HCT116 (cell line): ENCODE measurements around the gene BCL2L15. TPM values are rescaled to one million over a fixed set of nuclear protein-coding genes. Genes with fewer than 3 reads are reported as not detected.
A peak's percentile ranks its signal among the peaks of the same experiment; 100 is the strongest.

Experiments
- ATAC-seq: fragments of 200-7000 bp; cut with Tn5 transposase; 2 replicates; pipeline ENCODE4 v1.9.1; 2020; ENCODE audit warnings: mild to moderate bottlenecking, moderate library complexity
- BruUV-seq: library from RNA; stranded (reverse); fragments of 400-500 nt; replicated peaks from 2 replicates; lab custom pipeline; 2021; lab: Mats Ljungman, UMichigan
- CTCF ChIA-PET: fragments of 300-600 bp; sonication (Branson Sonifier 250); formaldehyde crosslinking; loops from one replicate; lab custom pipeline; 2021; ENCODE audit warnings: antibody characterized with exemption; lab: Charles Lee
- POLR2A ChIA-PET: fragments of 300-600, 350-600 bp; sonication (Branson Sonifier 250); formaldehyde crosslinking; loops from one replicate; lab custom pipeline; 2021; ENCODE audit warnings: antibody characterized with exemption; lab: Charles Lee
- RAD21 ChIA-PET, 2 experiments: fragments of 300-600 bp; sonication (Branson Sonifier 250); formaldehyde crosslinking; loops; one replicate each; lab custom pipeline; 2023; ENCODE audit warnings: low total read pairs in 2 of 2; ENCODE audit not compliant: uncharacterized antibody in 2 of 2, unreplicated experiment in 2 of 2, low non-redundant PET in 1 of 2; lab: Charles Lee
- DNase-seq: peaks from one replicate; pipeline ENCODE4 v3.0.0-alpha.2; 2010; ENCODE audit warnings: low read depth, low spot score
- H2AFZ ChIP-seq: fragments of 200-600 bp; shearing (Covaris generic), sonication (generic); 2 replicates; pipeline ENCODE4 v1.6.1; 2017; ENCODE audit warnings: low read depth, mixed run types, mixed read lengths, antibody characterized with exemption, low read length; ENCODE audit not compliant: poor library complexity, severe bottlenecking
- H3K27ac ChIP-seq: 2 replicates; pipeline ENCODE4 v1.5.1; 2012; ENCODE audit warnings: low read depth, low read length
- H3K27me3 ChIP-seq: fragments of 200-600 bp; sonication (generic); 2 replicates; pipeline ENCODE4 v1.6.1; 2016; ENCODE audit warnings: mixed run types, low read length, mixed read lengths; ENCODE audit not compliant: insufficient read depth
- H3K36me3 ChIP-seq, 2 experiments: fragments of 200-500 bp in 1 of 2; fragments of 200-600 bp in 1 of 2; sonication (Bioruptor generic) in 1 of 2; sonication (generic) in 1 of 2; 2 replicates each; pipeline versions ENCODE4 v1.5.1 to v1.6.1; 2014 to 2016; ENCODE audit warnings: low read length in 2 of 2, inconsistent platforms in 1 of 2, mixed read lengths in 1 of 2, mixed run types in 1 of 2; ENCODE audit not compliant: insufficient read depth in 2 of 2, control insufficient read depth in 1 of 2
- H3K4me1 ChIP-seq, 2 experiments: fragments of 200-600 bp in 1 of 2; sonication (generic) in 1 of 2; 2 replicates each; pipeline versions ENCODE4 v1.5.1 to v1.6.1; 2012 to 2017; ENCODE audit warnings: low read length in 2 of 2, inconsistent platforms in 1 of 2, mild to moderate bottlenecking in 1 of 2, mixed read lengths in 1 of 2, mixed run types in 1 of 2, moderate library complexity in 1 of 2; ENCODE audit not compliant: insufficient read depth in 2 of 2, control insufficient read depth in 1 of 2
- H3K4me2 ChIP-seq: fragments of 200-600 bp; sonication (generic); 2 replicates; pipeline ENCODE4 v1.6.1; 2017; ENCODE audit warnings: mixed run types, low read length, mixed read lengths
- H3K4me3 ChIP-seq, 2 experiments: fragments of 200-600 bp in 1 of 2; sonication (generic) in 1 of 2; replicated peaks in 1 of 2; 2 replicates each; pipeline ENCODE4 v1.5.1; 2011 to 2016; ENCODE audit warnings: low read length in 2 of 2, control low read depth in 1 of 2, low read depth in 1 of 2, mild to moderate bottlenecking in 1 of 2, mixed read lengths in 1 of 2, mixed run types in 1 of 2
- H3K79me2 ChIP-seq: fragments of 200-600 bp; sonication (generic); 2 replicates; pipeline ENCODE4 v1.6.1; 2017; ENCODE audit warnings: mild to moderate bottlenecking, mixed run types, low read length, moderate library complexity, mixed read lengths; ENCODE audit not compliant: insufficient read depth
- H3K9ac ChIP-seq: fragments of 200-600 bp; sonication (generic); 2 replicates; pipeline ENCODE4 v1.6.1; 2016; ENCODE audit warnings: low read length, mixed read lengths
- H3K9me2 ChIP-seq: fragments of 200-600 bp; sonication (generic), shearing (Covaris generic); 2 replicates; pipeline ENCODE4 v1.6.1; 2017; ENCODE audit warnings: mixed run types, mild to moderate bottlenecking, moderate library complexity; ENCODE audit not compliant: insufficient read depth
- H3K9me3 ChIP-seq, 2 experiments: fragments of 200-500 bp in 1 of 2; fragments of 200-600 bp in 1 of 2; sonication (Bioruptor generic) in 1 of 2; sonication (generic) in 1 of 2; 2 replicates each; pipeline ENCODE4 v1.6.1; 2014 to 2017; ENCODE audit warnings: low read length in 2 of 2, mixed read lengths in 2 of 2, inconsistent platforms in 1 of 2, low read depth in 1 of 2, mild to moderate bottlenecking in 1 of 2, mixed run types in 1 of 2, moderate library complexity in 1 of 2; ENCODE audit not compliant: control insufficient read depth in 1 of 2, insufficient read depth in 1 of 2
- H4K20me1 ChIP-seq: fragments of 200-600 bp; sonication (generic), shearing (Covaris generic); 2 replicates; pipeline ENCODE4 v1.6.1; 2017; ENCODE audit warnings: mixed run types, mild to moderate bottlenecking, moderate library complexity; ENCODE audit not compliant: insufficient read depth
- CBX3 ChIP-seq: IDR thresholded peaks from 2 replicates; pipeline ENCODE4 v1.6.1; 2012; ENCODE audit warnings: low read depth
- CEBPB ChIP-seq: IDR thresholded peaks from 2 replicates; pipeline ENCODE4 v1.6.1; 2012; ENCODE audit warnings: low read depth
- EGR1 ChIP-seq: IDR thresholded peaks from 2 replicates; pipeline ENCODE4 v1.6.1; 2012; ENCODE audit warnings: low read depth
- ELF1 ChIP-seq: IDR thresholded peaks from 2 replicates; pipeline ENCODE4 v1.6.1; 2012; ENCODE audit warnings: low read depth, borderline replicate concordance
- EZH2phosphoT487 ChIP-seq: fragments of 200-600 bp; IDR thresholded peaks from 2 replicates; pipeline ENCODE4 v1.6.1; 2018; ENCODE audit warnings: antibody characterized with exemption, borderline replicate concordance
- FOSL1 ChIP-seq: IDR thresholded peaks from 2 replicates; pipeline ENCODE4 v1.6.1; 2012; ENCODE audit warnings: low read depth
- JUND ChIP-seq: IDR thresholded peaks from 2 replicates; pipeline ENCODE4 v1.6.1; 2012
- POLR2A ChIP-seq: IDR thresholded peaks from 2 replicates; pipeline ENCODE4 v1.7.0; 2011; ENCODE audit warnings: borderline replicate concordance; ENCODE audit not compliant: insufficient read depth, insufficient read length; ENCODE audit errors: extremely low read depth
- RAD21 ChIP-seq: IDR thresholded peaks from 2 replicates; pipeline ENCODE4 v1.6.1; 2012; ENCODE audit warnings: low read depth, mild to moderate bottlenecking
- SIN3A ChIP-seq: IDR thresholded peaks from 2 replicates; pipeline ENCODE4 v1.6.1; 2012; ENCODE audit warnings: low read depth
- SP1 ChIP-seq: IDR thresholded peaks from 2 replicates; pipeline ENCODE4 v1.6.1; 2012; ENCODE audit warnings: low read depth
- YY1 ChIP-seq: IDR thresholded peaks from 2 replicates; pipeline ENCODE4 v1.6.1; 2011; ENCODE audit warnings: low read length, low read depth, moderate library complexity, mild to moderate bottlenecking; ENCODE audit not compliant: insufficient replicate concordance; ENCODE audit errors: extremely low read depth
- ZFX ChIP-seq: fragments of 450-650 bp; IDR thresholded peaks from 2 replicates; pipeline ENCODE4 v1.6.1; 2017
- ZNF274 ChIP-seq: fragments of 200-500 bp; sonication (Bioruptor generic); IDR thresholded peaks from 2 replicates; pipeline ENCODE4 v1.6.1; 2014; ENCODE audit warnings: mild to moderate bottlenecking, low read depth, low read length, inconsistent platforms
- intact Hi-C: fragments of 100-400 bp; cut with micrococcal nuclease; formaldehyde crosslinking; loops from 2 replicates; pipeline ENCODE4 v1.10.0; 2022
- total RNA-seq: library from RNA; stranded (reverse); gene quantifications from one replicate; pipeline ENCODE4 v1.2.1, GENCODE V29; 2021; ENCODE audit not compliant: unreplicated experiment
- TF ChIP-seq, protein P1 (sequence below): IDR thresholded peaks from 2 replicates; pipeline ENCODE4 v1.6.1; 2012; ENCODE audit warnings: low read depth
- TF ChIP-seq, protein P2 (sequence below): IDR thresholded peaks from 2 replicates; pipeline ENCODE4 v1.6.1; 2012
- TF ChIP-seq, protein P3 (sequence below), 3 experiments: fragments of 200-600 bp in 1 of 3; sonication (generic) in 1 of 3; IDR thresholded peaks in 2 of 3; conservative IDR thresholded peaks in 1 of 3; 2 replicates each; pipeline ENCODE4 v1.5.1; 2012 to 2017; ENCODE audit warnings: low read depth in 2 of 3, low read length in 2 of 3, antibody characterized with exemption in 1 of 3, borderline replicate concordance in 1 of 3, control low read depth in 1 of 3, mild to moderate bottlenecking in 1 of 3, mixed read lengths in 1 of 3, mixed run types in 1 of 3, moderate library complexity in 1 of 3; ENCODE audit not compliant: insufficient read depth in 1 of 3

The BCL2L15 gene
- total RNA-seq, 1 experiment from 2014 or later, result 0.54 TPM

- ChIA-PET RAD21 (interaction anchor here in 1 of 2 experiments (0.6 kb wide), 1 partner anchor 33 kb away, joined by 3 read pairs; no protein-coding TSS in a partner anchor), POLR2A (no interaction called here), CTCF (interaction anchor here (0.8 kb wide), 1 partner anchor 12 kb away, joined by 3 read pairs; no protein-coding TSS in a partner anchor)
- Histone ChIP-seq H3K36me3 (no peaks in the 10 kb centered on the region), H3K4me1 (peaks cover 34 to 43% of the 10 kb centered on the region in 2 experiments), H3K27me3 (no peaks in the 10 kb centered on the region), H3K9me3 (no peaks in the 10 kb centered on the region), H4K20me1 (no peaks in the 10 kb centered on the region), H3K79me2 (no peaks in the 10 kb centered on the region), H3K9me2 (no peaks in the 10 kb centered on the region), H3K27ac (peak overlapping the region; percentile 25), H3K9ac (no peak overlapping the region), H2AFZ (peak overlapping the region; percentile 55), H3K4me3 (peak overlapping the region in 1 of 2 experiments; percentile 23; a peak in 2 of 4 replicates), H3K4me2 (peak overlapping the region; percentile 59)
- BruUV-seq, result no TSS peak
- intact Hi-C loops, result no loop called here
- ATAC-seq (peak; percentile 50; the same call in 1 of the 2 replicates), DNase-seq (no peak)
- TF ChIP-seq YY1 (no peak), SIN3A (no peak), EGR1 (no peak), EZH2phosphoT487 (no peak), ELF1 (no peak), ZNF274 (no peak), JUND (no peak), RAD21 (no peak), CBX3 (no peak), ZFX (no peak), FOSL1 (no peak), POLR2A (no peak), SP1 (no peak), CEBPB (no peak)
- TF ChIP-seq, protein P1, sequence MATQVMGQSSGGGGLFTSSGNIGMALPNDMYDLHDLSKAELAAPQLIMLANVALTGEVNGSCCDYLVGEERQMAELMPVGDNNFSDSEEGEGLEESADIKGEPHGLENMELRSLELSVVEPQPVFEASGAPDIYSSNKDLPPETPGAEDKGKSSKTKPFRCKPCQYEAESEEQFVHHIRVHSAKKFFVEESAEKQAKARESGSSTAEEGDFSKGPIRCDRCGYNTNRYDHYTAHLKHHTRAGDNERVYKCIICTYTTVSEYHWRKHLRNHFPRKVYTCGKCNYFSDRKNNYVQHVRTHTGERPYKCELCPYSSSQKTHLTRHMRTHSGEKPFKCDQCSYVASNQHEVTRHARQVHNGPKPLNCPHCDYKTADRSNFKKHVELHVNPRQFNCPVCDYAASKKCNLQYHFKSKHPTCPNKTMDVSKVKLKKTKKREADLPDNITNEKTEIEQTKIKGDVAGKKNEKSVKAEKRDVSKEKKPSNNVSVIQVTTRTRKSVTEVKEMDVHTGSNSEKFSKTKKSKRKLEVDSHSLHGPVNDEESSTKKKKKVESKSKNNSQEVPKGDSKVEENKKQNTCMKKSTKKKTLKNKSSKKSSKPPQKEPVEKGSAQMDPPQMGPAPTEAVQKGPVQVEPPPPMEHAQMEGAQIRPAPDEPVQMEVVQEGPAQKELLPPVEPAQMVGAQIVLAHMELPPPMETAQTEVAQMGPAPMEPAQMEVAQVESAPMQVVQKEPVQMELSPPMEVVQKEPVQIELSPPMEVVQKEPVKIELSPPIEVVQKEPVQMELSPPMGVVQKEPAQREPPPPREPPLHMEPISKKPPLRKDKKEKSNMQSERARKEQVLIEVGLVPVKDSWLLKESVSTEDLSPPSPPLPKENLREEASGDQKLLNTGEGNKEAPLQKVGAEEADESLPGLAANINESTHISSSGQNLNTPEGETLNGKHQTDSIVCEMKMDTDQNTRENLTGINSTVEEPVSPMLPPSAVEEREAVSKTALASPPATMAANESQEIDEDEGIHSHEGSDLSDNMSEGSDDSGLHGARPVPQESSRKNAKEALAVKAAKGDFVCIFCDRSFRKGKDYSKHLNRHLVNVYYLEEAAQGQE, result no peak
- TF ChIP-seq, protein P2, sequence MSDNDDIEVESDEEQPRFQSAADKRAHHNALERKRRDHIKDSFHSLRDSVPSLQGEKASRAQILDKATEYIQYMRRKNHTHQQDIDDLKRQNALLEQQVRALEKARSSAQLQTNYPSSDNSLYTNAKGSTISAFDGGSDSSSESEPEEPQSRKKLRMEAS, result no peak
- TF ChIP-seq, protein P3, sequence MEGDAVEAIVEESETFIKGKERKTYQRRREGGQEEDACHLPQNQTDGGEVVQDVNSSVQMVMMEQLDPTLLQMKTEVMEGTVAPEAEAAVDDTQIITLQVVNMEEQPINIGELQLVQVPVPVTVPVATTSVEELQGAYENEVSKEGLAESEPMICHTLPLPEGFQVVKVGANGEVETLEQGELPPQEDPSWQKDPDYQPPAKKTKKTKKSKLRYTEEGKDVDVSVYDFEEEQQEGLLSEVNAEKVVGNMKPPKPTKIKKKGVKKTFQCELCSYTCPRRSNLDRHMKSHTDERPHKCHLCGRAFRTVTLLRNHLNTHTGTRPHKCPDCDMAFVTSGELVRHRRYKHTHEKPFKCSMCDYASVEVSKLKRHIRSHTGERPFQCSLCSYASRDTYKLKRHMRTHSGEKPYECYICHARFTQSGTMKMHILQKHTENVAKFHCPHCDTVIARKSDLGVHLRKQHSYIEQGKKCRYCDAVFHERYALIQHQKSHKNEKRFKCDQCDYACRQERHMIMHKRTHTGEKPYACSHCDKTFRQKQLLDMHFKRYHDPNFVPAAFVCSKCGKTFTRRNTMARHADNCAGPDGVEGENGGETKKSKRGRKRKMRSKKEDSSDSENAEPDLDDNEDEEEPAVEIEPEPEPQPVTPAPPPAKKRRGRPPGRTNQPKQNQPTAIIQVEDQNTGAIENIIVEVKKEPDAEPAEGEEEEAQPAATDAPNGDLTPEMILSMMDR (IDR thresholded peaks at IDR 0.05 in 2 of 3, conservative IDR thresholded peaks at IDR 0.05 in 1 of 3; ENCODE audit: borderline replicate concordance in 1 of 3, insufficient read depth in 1 of 3, low read depth in 2 of 3, low read length in 2 of 3), result no peak
Measured at GRCh38 chr1:113886417-113887401, 672 bp downstream of the BCL2L15 start.
